PC-9 (cell line): Measurements from ENCODE around the gene PSG4.
"Not testable (repeated sequence)": the region's sequence is repeated elsewhere in the genome, so short reads cannot be mapped to it uniquely, and the experiment has no call there.

Source experiments
- EZH2 ChIP-seq: fragments of 200-600 bp; sonication (generic); IDR thresholded peaks from 2 replicates; pipeline ENCODE4 v1.8.0; 2017; ENCODE audit warnings: antibody characterized with exemption, low read depth
- TF ChIP-seq, protein P1 (sequence below): fragments of 200-600 bp; sonication (generic); conservative IDR thresholded peaks from 2 replicates; pipeline ENCODE4 v1.6.1; 2017; ENCODE audit warnings: mixed run types, antibody characterized with exemption, mild to moderate bottlenecking, moderate library complexity

DNA sequence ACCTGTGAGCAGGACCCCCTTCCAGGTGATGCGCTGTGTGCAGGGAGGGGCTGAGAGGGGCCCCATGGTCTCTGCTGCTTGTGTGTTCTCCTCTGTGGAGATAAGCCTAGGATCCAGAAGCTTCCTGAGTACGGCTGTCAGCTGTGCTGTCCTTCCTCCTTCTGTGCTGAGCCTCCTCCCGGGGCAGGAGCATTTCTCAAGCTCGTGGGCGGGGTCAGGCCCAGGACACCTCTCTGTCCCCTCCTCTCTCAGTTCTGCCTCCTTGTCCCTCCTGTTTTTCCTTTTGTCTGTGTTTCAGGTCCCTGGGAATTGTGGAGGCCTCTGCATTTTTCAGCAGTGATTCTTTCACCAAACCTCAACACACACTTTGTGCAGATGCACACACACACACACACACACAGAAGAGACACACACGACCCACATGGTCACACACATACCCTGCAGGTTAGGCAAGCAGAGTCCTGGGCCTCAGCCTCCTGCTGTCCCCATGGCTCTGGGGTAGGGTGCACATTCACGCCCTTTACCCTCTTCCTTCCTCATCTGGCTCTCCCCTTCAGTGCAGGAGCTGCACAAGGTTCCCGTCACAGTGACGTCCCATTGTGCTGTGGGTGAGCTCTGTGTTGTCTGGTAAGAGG is at the start of gene PSG4:
- TF ChIP-seq, protein P1, sequence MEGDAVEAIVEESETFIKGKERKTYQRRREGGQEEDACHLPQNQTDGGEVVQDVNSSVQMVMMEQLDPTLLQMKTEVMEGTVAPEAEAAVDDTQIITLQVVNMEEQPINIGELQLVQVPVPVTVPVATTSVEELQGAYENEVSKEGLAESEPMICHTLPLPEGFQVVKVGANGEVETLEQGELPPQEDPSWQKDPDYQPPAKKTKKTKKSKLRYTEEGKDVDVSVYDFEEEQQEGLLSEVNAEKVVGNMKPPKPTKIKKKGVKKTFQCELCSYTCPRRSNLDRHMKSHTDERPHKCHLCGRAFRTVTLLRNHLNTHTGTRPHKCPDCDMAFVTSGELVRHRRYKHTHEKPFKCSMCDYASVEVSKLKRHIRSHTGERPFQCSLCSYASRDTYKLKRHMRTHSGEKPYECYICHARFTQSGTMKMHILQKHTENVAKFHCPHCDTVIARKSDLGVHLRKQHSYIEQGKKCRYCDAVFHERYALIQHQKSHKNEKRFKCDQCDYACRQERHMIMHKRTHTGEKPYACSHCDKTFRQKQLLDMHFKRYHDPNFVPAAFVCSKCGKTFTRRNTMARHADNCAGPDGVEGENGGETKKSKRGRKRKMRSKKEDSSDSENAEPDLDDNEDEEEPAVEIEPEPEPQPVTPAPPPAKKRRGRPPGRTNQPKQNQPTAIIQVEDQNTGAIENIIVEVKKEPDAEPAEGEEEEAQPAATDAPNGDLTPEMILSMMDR: not testable (repeated sequence)
- not testable (repeated sequence) for TF ChIP-seq EZH2
